ENCODE results near the gene FBXL16.

Gene FBXL16

DNA sequence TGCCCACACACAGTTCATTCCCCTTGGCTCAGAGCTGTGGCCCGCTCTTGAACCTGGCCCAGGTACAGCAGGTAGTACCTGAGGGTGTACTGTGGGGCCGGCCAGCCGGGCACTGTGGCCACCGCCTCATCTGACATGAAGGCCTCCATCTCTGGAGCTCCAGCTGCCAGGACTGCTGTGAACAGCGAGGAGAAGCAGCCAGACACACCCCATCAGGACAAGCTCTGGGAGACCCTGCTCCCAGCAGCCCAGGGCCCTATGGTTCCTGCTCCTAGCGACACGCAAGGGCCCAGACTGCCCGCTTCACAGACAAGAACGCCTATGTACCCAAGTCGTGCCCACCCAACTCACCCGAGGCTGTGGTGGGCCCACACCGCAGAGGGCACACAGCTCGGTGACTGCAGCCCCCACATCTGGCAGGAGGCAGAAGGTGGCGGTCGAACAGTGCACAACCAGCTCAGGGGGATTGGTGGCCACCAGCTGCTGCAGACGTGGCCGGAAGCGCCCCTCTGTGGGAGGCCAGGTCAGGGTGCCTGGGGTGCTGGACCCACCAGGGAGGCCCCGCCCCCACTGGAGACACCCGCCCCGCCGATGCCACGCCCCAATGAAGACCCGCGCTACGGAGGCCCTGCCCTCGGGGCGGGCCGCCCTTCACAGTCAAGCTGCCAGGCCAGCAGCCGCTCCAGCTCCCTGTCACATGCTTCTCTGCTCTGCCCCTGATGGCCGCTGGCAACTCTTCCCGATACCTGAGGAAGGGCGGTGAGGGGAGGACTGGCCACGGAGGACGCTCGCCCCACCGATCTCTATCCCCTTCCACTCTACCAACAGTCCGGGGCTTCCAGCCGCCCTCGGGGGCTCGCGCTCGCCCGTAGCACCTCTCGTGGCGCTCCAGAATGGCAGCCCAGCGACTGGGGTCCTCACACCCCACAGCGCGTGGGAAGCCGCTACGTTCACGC lies 26.5 kb downstream of the FBXL16 start:
- DNase-seq (ENCODE audit: low read depth in 1 of 2, low spot score in 1 of 2) = no peak

DNA sequence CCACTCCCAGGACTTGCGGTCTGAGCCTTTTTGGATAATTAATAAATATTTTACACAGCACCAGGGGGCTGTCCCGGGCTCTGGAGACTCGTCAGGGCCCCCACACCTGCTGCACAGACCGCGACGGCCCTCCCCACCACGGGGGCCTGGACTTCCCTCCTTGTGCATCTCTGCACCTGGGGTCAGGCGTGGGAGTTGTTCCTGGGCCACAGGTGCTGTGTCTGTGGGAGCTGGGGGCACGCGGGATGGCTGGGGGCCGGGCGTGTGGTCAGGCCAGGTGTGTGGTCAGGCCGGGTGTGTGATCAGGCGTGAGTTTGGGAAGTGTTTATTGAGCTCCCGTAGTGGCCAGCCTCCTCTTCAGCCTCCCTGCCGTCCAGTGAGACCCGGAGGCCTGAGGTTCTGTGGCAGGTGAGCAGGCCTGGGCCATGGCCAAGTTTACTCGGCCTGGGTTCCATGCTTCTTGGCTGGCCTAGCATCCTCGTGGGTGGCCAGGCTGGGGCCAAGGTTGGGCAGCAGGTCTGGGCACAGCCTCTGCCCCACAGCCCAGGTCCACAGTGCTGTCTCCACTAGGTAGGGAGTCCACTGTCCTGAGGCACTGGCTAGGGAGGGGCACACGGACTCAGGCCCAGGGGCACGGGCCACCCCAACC lies 27.3 kb downstream of the FBXL16 start:
- no peak for DNase-seq (ENCODE audit: low read depth in 1 of 2, low spot score in 1 of 2)

DNA sequence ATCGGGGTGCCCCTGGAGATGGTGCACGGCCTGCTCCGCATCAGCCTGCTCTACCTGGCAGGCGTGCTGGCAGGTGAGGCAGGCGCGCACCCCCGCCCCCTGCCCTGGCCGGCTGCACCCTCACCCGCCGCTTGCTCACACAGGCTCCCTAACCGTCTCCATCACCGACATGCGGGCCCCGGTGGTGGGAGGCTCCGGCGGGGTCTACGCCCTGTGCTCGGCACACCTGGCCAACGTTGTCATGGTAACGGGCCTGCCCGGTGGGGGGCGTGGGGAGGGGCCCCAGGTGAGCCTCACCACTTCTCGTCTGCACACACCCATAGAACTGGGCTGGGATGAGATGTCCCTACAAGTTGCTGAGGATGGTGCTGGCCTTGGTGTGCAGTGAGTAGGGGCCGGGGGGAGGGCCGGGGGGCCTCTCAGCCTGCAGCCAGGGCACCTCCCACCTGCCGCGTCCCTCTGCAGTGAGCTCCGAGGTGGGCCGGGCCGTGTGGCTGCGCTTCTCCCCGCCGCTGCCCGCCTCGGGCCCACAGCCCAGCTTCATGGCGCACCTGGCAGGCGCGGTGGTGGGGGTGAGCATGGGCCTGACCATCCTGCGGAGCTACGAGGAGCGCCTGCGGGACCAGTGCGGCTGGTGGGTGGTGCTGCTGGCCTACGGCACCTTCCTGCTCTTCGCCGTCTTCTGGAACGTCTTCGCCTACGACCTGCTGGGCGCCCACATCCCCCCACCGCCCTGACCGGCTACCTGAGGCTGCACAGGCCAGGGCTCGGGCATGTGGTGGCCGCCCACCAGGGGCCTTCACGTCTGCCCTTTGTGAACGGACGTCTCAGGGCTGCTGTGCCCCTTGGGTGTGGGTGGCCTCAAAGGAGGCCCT lies 28.0 kb downstream of the FBXL16 start:
- DNase-seq (ENCODE audit: low read depth in 1 of 2, low spot score in 1 of 2) = no peak

DNA sequence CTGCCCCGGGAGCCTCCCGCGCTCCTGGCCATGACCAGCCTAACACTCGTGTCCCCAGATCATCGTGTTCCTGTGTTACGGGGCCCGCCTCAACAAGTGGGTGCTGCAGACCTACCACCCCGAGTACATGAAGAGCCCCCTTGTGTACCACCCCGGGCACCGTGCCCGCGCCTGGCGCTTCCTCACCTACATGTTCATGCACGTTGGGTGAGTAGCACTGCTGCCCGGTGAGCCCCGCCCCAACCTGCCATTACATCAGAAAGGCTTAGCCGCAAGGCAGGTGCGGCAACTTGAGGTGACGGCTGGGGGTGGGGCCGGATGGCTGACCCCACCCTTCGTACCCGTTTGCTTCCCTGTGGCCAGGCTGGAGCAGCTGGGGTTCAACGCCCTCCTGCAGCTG lies 28.7 kb downstream of the FBXL16 start:
- no peak for DNase-seq (ENCODE audit: low read depth in 1 of 2, low spot score in 1 of 2)

DNA sequence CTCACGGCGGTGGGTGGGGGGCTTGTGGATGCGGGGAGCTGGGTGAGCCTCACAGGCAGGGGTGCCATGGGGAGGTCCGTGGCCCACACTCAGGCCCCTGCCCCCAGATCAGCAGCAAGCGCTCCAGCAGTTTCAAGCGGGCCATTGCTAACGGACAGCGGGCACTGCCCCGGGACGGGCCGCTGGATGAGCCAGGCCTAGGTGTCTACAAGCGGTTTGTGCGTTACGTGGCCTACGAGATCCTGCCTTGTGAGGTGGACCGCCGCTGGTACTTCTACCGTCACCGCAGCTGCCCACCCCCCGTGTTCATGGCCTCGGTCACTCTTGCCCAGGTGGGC lies 29.1 kb downstream of the FBXL16 start:
- DNase-seq (ENCODE audit: low read depth in 1 of 2, low spot score in 1 of 2) = no peak

DNA sequence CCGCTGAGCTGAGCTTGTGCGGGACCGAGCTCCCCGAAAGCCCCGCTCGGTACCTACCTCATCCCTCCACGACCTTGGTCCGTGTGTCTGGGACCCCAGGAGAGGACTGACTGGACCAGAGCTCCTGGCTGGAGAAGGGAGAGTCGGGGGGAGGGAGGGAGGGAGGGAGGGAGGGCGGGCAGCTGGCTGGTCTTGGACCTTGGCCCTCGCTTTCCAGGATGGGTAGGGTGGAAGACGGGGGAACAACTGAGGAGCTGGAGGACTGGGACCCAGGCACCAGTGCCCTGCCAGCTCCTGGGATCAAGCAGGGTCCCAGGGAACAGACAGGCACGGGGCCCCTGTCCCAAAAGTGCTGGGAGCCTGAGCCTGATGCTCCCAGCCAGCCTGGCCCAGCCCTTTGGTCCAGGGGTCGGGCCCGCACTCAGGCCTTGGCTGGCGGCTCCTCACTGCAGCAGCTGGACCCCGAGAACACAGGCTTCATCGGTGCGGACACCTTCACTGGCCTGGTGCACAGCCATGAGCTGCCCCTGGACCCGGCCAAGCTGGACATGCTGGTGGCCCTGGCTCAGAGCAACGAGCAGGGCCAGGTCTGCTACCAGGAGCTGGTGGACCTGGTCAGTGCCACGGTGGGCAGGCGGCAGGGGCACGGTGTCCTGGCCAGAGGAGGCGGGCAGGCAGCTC lies 29.6 kb downstream of the FBXL16 start:
- DNase-seq (ENCODE audit: low read depth in 1 of 2, low spot score in 1 of 2) = no peak

DNA sequence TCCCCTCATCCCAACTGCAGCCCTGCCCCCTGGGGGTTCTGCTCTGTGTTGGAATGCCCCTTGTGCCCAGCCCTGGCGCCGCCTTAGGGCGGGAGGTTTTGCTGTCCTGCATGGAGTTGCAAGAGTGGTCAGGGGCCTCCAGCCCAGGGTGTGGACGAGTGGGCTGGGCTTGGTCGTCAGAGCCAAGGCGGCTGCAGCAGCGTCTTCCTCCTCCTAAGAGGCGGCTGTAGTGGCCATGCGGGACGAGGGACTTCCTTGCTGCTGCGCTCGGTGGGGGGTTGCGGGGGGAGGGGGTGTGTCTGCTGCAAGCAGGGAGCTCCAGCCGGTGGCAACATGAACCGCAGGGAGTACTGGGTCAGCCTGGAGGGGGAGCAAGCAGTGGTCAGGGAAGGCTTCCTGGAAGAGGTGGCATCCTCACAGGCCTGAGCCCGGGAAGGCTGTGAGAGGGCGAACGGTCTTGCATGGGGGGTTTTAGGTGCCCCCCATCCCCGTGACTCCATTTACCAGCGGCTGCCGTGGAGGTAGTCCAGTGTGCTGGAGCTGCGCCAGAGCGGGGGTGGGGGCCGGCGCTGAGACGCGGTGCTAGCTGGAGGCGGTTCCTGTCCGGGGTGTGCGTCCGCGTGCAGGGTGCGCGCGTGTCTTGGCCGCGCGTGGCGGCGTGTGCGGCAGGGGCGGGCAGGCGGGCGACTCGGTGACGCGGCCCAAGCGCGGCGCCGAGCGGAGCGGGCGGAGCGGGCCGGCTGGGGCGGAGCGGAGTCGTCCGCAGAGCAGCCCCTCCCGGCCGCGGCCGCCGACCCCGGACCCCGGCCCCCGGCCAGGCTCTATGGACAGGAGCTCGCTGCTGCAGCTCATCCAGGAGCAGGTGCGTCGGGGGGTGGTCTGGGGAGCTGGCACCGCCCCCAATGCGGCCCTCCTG lies 30.4 kb downstream of the FBXL16 start, which contains the start of gene RHBDL1:
Gene RHBDL1 (plus strand): TSS at position 704 of the 916 bp plus-strand sequence. CDS start 120 bp downstream, at position 824.
- no peak for DNase-seq (ENCODE audit: low read depth in 1 of 2, low spot score in 1 of 2)

DNA sequence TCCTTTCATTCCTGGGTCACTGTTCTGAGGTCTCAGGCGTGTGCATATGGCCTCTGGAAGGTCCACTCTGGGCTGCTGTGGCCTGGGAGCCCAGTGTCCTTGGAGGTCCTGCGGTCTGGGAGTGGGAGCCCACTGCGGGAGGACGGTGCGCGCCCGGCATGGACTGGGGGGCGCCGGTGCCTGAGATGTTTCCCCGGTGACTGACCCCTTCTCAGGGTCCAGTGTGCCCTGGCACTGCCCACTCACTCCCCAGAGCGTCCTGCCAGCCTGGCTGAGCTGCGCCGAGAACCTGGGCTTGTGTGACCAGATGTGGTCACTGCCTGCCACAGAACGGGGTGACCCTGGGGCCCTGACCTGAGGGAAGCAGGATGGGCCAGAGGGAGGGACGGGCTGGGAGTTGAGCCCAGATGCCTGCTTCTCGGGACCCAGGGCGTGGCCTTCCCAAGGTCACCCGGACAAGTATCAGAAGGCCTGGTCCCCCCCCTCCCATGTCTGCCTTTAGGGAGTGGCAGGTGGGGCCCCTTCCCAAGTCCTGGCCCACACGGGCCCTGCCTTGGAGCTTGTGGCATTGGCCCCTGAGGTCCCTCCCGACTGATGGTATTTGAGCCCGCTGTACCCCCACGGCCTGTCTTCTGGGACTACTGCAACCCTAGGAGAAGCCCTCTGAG lies 31.3 kb downstream of the FBXL16 start:
- no peak for DNase-seq (ENCODE audit: low read depth in 1 of 2, low spot score in 1 of 2)

DNA sequence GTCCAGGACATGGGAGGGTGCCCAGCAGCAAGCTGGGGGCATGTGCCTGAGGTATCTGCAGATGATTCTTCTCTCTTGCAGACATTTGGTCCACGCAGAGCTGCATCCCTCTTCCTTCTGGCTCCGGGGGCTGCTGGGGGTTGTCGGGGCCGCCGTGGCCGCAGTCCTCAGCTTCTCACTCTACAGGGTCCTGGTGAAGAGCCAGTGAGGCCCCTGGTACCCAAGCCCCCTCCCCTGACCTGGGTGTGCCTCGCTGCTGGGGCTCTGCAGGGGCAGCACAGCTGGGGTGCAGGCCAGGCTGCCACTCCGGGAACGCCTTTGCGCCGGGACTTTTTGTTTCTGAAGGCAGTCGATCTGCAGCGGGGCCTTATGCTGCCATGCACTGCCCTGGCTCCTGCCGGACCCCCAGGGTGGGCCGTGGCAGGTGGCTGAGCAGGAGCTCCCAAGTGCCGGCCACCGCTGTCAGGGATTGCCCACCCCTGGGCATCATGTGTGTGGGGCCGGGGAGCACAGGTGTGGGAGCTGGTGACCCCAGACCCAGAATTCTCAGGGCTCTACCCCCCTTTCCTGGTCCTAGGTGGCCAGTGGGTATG lies 32.1 kb downstream of the FBXL16 start:
- DNase-seq (ENCODE audit: low read depth in 1 of 2, low spot score in 1 of 2) = no peak

DNA sequence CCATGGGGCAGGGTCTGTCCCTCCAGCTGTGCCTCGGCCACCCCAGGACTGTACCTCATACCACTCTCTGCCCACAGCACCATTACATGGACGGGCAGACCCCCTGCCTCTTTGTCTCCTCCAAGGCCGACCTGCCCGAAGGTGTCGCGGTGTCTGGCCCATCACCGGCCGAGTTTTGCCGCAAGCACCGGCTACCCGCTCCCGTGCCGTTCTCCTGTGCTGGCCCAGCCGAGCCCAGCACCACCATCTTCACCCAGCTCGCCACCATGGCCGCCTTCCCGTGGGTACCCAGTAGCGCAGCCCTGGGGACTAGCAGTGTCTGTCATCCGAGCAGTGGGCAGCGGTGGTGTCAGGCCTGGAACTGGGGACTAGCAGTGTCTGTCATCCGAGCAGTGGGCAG lies 32.8 kb downstream of the FBXL16 start:
- DNase-seq (ENCODE audit: low read depth in 1 of 2, low spot score in 1 of 2) = no peak

DNA sequence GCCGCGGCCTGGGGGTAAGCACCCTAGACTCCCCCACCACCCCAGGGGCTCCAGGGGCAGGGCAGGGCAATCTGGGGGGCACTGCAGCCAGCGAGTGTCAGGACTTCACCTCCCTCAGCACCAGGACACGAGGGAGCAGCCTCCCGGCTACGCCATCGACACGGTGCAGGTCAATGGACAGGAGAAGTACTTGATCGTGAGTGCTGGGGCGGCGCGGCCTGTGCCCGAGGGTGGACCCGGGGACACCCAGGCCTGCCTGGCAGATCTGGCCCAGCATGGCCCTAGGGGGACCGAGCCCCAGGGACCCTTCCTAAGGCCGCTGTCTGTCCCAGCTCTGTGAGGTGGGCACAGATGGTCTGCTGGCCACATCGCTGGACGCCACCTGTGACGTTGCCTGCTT lies 33.2 kb downstream of the FBXL16 start:
- no peak for DNase-seq (ENCODE audit: low read depth in 1 of 2, low spot score in 1 of 2)

DNA sequence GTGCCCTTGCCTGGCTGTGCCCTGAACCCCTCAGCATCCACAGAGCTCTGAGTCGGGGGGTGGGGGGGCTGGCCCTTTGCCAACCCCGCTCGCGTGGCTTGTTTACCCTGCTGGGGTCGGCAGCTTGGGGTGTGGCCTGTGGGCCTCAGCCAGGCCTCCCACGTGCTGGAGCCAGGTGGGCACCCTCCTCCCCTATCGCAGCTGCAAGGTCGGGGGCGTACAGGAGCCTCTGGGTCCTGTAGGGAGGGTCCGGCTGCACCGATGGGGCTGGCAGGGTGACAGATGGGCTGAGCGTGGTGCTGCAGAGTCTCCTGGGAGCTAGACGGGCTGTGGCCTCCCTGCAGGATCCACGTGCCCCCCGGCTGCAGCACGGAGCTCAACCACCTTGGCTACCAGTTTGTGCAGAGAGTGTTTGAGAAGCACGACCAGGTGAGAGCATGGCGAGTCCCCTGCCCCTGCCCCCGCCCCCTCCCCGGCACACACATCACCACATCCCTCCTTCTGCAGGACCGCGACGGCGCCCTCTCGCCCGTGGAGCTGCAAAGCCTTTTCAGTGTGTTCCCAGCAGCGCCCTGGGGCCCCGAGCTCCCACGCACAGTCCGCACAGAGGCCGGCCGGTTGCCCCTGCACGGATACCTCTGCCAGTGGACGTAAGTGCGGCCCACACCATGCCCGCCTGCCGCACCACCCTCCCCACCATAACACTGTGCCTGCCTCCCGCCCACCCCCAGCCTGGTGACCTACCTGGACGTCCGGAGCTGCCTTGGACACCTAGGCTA lies 34.1 kb downstream of the FBXL16 start:
- no peak for DNase-seq (ENCODE audit: low read depth in 1 of 2, low spot score in 1 of 2)

DNA sequence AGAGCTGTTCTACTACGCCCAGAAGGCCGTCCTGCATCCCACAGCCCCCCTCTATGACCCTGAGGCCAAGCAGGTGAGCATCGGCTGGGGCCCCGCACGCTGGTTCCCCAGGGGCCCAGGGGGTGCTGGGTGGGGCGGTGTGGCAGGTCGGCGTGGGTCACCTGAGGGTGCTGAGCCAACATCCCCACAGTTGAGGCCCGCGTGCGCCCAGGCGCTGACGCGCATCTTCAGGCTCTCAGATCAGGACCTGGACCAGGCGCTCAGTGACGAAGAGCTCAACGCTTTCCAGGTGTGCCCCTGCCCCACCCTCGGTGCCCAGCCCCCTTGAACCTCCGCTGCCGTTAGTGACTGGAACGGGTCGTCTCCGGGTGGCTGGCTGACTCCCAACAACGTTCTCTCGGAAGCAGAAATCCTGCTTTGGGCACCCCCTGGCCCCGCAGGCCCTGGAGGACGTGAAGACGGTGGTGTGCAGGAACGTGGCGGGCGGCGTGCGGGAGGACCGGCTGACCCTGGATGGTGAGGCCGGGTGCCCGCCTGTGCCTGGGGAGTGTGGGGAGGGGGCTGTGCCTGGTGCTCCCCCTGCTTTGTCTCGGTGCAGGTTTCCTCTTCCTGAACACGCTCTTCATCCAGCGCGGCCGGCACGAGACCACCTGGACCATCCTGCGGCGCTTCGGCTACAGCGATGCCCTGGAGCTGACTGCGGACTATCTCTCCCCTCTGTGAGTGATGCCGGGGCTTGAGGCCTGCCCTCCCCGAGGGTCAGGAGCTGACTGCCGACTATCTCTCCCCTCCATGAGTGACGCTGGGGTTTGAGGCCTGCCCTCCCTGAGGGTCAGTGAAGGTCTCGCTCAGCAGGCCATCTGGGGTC lies 34.9 kb downstream of the FBXL16 start:
- DNase-seq (ENCODE audit: low read depth in 1 of 2, low spot score in 1 of 2) = no peak

DNA sequence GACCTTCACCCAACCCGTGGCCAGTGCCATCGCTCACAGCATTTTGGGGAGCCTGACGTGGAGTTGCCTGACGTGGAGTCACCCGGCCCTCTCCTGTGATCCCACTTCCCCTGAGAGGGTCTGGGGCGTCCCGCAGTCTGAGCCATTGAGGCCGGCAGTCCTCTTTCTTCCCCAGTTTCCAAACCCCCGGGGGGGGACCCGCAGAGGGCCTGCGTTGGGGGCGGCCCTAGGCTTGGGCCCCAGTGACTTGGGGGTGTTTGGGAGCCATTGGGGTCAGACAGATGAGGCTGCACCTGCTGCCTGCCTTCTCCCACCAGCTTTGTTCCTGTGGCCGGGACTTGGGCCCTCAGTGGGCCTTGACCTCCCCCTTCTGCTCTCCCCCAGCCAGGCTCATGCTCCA lies 35.9 kb downstream of the FBXL16 start:
- DNase-seq (ENCODE audit: low read depth in 1 of 2, low spot score in 1 of 2) = no peak

DNA sequence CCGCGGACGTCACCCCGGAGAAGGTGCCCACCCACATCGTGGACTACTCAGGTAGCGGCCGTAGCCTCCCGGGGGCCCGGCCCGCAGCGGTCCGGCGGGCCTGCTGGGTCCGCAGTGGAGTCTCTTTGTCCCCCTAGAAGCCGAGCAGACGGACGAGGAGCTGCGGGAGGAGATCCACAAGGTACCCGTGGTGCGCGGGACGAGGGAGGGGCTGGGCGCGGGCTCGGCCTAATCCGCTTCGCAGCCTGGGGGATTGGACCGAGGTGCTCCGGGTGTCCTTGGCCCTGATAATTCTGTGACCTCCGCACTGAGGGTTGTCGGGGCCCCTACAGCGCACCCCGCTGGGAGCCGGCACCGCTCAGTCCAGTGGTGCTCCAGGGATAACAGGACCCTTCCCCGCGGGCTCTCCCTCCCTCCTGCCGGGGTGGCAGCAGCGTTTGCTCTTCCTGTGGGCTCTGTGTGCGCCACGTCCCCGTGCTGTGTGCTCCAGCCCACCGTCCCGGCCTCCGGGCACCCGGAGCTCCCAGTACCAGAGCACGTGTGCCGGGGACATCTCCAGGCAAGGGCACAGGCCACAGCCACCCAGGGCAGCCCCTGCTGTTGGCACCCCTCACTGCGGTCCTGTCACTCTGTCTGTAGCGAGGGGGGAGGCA lies 37.0 kb downstream of the FBXL16 start:
- no peak for DNase-seq (ENCODE audit: low read depth in 1 of 2, low spot score in 1 of 2)

DNA sequence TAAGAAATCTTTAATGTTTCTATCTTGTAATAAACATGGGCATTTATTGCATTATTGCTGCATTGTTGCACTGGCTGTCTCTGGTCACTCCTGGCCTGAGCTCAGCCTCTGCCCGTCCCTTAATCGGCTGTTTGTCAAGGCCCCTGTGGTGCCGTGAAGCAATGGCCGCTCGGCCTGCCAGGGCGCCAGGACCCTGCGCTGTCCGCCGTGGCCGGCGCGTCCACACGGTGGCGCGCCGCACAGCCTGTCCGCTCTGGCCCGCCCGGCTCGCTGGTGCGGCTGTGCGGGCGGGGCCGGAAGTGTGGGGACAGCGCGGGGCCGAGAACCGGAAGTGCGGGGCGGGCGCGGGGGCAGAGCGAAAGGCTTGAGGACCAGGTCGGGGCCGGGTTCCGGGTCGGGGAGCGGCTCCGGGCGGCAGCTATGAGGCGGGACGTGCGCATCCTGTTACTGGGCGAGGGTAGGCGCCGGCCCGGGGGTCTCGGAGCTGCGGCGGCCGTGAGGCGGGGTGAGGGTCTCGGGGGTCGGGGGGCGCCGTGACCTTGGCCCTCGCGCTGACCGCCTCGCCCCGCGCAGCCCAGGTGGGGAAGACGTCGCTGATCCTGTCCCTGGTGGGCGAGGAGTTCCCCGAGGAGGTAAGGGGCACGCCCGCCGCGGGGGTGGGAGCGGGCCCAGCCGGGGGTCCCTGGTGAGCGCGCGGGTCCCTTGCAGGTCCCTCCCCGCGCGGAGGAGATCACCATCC lies 37.7 kb downstream of the FBXL16 start, which contains the start of gene RHOT2:
Gene RHOT2 (plus strand): TSS at position 353 of the 739 bp plus-strand sequence. CDS start 68 bp downstream, at position 421.
- peak; percentile 85 to 88 for DNase-seq (ENCODE audit: low read depth in 1 of 2, low spot score in 1 of 2)

Measured in activated CD4-positive, alpha-beta T cell treated with anti-CD3 and anti-CD28 coated beads, Interleukin-2, amount 50 U/mL, for 24 hours (primary cell).